ENCODE data around the gene NTSR1.

The NTSR1 gene

GRCh38 chr20:62733891-62734290 is 25.3 kb downstream of the NTSR1 start:
- no peak for DNase-seq (ENCODE audit: low read depth)
- no peak overlapping the region for H3K4me3 ChIP-seq (ENCODE audit: low read length)
- no peak for TF ChIP-seq CTCF (IDR thresholded peaks at IDR 0.05; ENCODE audit: insufficient read depth, low read depth, low read length, missing control alignments)

- no peak for TF ChIP-seq CTCF (IDR thresholded peaks at IDR 0.05; ENCODE audit: insufficient read depth, low read depth, low read length, missing control alignments)
- no peak for DNase-seq (ENCODE audit: low read depth)
- H3K4me3 ChIP-seq (ENCODE audit: low read length): no peak overlapping the region
Measured at GRCh38 chr20:62734326-62734725, 25.7 kb downstream of the NTSR1 start.

GRCh38 chr20:62734881-62735280 is 26.2 kb downstream of the NTSR1 start:
- TF ChIP-seq CTCF (IDR thresholded peaks at IDR 0.05; ENCODE audit: insufficient read depth, low read depth, low read length, missing control alignments): no peak
- DNase-seq (ENCODE audit: low read depth): no peak
- no peak overlapping the region for H3K4me3 ChIP-seq (ENCODE audit: low read length)

GRCh38 chr20:62735331-62735821 is 26.7 kb downstream of the NTSR1 start:
- DNase-seq (ENCODE audit: low read depth): no peak
- no peak for TF ChIP-seq CTCF (IDR thresholded peaks at IDR 0.05; ENCODE audit: insufficient read depth, low read depth, low read length, missing control alignments)
- no peak overlapping the region for H3K4me3 ChIP-seq (ENCODE audit: low read length)

GRCh38 chr20:62736026-62736406 is 27.4 kb downstream of the NTSR1 start:
- TF ChIP-seq CTCF (IDR thresholded peaks at IDR 0.05; ENCODE audit: insufficient read depth, low read depth, low read length, missing control alignments): no peak
- no peak for DNase-seq (ENCODE audit: low read depth)
- no peak overlapping the region for H3K4me3 ChIP-seq (ENCODE audit: low read length)

- DNase-seq (ENCODE audit: low read depth): no peak
- TF ChIP-seq CTCF (IDR thresholded peaks at IDR 0.05; ENCODE audit: insufficient read depth, low read depth, low read length, missing control alignments): no peak
- no peak overlapping the region for H3K4me3 ChIP-seq (ENCODE audit: low read length)
Measured at GRCh38 chr20:62736407-62737071, 27.9 kb downstream of the NTSR1 start.

- TF ChIP-seq CTCF (IDR thresholded peaks at IDR 0.05; ENCODE audit: insufficient read depth, low read depth, low read length, missing control alignments): no peak
- no peak for DNase-seq (ENCODE audit: low read depth)
Measured at GRCh38 chr20:62737271-62737811, 28.7 kb downstream of the NTSR1 start.

More at GRCh38 chr20:62737271-62737811, 28.7 kb downstream of the NTSR1 start:
- H3K4me3 ChIP-seq (ENCODE audit: low read length): no peak overlapping the region
